ENCODE measurements around the gene KCNF1.

The KCNF1 gene

DNA sequence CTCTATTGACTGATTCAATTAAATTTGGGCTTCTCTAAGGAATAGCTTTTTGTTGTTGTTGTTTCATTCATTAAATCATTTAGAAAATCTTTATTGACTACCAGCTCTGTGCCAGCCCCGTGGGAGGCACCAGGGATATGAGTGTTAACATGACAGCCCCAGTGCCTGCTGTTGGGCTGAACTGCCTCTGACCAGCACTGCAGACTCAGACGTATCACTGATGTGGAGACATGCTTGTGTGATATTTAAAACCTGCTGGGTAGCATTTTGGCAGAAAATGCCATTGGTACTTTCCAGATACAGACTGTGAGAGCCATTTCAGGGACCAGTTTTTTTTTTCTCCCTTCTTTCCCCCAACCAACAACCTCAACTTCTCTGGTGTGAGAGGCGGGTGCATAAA, 38.6 kb upstream of the KCNF1 start:
- H3K36me3 ChIP-seq (ENCODE audit: control insufficient read depth, insufficient read depth, low read length), result no peaks in the 10 kb centered on the region
- no peak overlapping the region for H3K9ac ChIP-seq (ENCODE audit: low read depth, low read length)
- no peaks in the 10 kb centered on the region for H3K4me1 ChIP-seq (ENCODE audit: control insufficient read depth, insufficient read depth, low read length)
- peaks cover 7% of the 10 kb centered on the region; the same call in 1 of the 2 replicates for H3K9me3 ChIP-seq (ENCODE audit: control insufficient read depth, insufficient read depth, low read length)
- H3K4me3 ChIP-seq (ENCODE audit: low read depth, low read length), result no peak overlapping the region
- no peak overlapping the region for H3K27ac ChIP-seq (ENCODE audit: low read depth, low read length)
- no peaks in the 10 kb centered on the region for H3K27me3 ChIP-seq (ENCODE audit: control insufficient read depth, insufficient read depth, low read length)

DNA sequence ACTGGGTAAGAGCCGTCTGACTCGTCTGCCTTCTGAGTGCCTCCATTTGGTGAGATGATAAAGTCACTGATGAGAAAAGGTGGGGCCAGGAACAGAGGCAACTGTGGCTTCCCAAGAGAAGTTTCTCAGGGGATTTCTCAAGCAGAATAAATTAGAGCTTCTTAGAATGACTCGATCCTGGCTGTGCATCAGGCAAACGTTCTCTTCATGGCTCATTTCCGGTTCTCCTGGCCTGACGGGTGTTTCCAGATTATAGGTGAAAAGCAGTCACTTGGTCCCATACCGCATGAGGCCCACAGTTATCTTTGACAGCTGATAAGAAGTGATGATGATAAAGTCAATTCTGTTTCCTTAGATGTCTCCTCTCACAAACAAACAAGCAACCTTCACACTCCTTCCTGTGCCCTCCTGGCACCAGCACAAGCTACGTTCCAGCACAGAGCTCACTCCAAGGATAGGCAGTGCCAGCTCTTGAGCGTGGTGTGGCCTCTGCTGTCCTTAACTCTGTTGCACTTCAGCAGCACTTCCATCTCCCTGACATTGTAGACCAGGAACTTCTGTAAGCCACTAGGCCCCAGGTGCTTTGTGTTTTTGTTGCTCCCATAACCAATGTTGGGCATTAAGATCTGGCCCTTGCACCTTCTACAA, 37.8 kb upstream of the KCNF1 start:
- no peaks in the 10 kb centered on the region for H3K4me1 ChIP-seq (ENCODE audit: control insufficient read depth, insufficient read depth, low read length)
- no peaks in the 10 kb centered on the region for H3K36me3 ChIP-seq (ENCODE audit: control insufficient read depth, insufficient read depth, low read length)
- H3K9me3 ChIP-seq (ENCODE audit: control insufficient read depth, insufficient read depth, low read length), result peaks cover 7% of the 10 kb centered on the region; the same call in 1 of the 2 replicates
- H3K4me3 ChIP-seq (ENCODE audit: low read depth, low read length), result no peak overlapping the region
- no peak overlapping the region for H3K9ac ChIP-seq (ENCODE audit: low read depth, low read length)
- H3K27me3 ChIP-seq (ENCODE audit: control insufficient read depth, insufficient read depth, low read length), result no peaks in the 10 kb centered on the region
- H3K27ac ChIP-seq (ENCODE audit: low read depth, low read length), result no peak overlapping the region

DNA sequence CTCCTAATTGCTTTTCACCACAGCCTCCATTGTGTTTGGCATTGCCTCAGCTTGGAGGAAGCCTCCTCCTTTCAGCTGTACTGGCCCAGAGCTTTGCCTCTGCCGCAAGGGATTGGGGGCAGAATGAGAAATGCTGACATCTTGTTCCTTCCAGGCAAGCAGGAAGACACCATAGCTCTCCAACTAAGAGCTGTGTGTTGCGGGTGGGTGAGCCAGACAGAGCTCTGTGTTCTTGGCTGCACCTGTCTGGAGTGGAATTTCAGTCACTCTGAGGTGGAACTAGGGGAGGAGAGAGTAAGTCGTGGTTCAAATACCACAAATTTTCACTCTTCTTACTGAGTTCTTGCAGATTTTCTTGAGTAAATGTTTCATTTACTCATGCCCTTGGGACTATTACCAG, 36.6 kb upstream of the KCNF1 start:
- H3K4me1 ChIP-seq (ENCODE audit: control insufficient read depth, insufficient read depth, low read length), result no peaks in the 10 kb centered on the region
- no peak overlapping the region for H3K27ac ChIP-seq (ENCODE audit: low read depth, low read length)
- H3K4me3 ChIP-seq (ENCODE audit: low read depth, low read length), result no peak overlapping the region

DNA sequence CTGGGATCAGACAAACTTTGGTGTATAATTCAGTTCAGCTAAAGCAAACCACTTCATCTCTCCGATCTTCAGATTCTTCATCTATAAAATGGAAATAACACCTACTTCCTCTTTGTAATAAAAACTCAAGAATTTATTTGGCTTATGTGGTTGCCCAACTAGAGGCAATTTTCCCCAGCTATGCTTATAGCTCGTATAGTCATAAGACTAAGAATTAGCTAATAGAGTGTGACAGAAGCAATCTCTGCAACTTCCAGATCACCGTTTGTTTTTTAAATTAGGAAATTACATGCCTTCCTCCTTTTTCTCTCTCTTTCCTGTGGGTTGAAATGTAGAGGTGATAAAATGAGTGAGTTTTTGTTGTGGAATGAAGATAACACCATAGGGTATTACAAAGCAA, 35.3 kb upstream of the KCNF1 start:
- Histone ChIP-seq H3K4me3 (ENCODE audit: low read depth, low read length) (no peak overlapping the region), H3K4me1 (ENCODE audit: control insufficient read depth, insufficient read depth, low read length) (no peaks in the 10 kb centered on the region), H3K36me3 (ENCODE audit: control insufficient read depth, insufficient read depth, low read length) (no peaks in the 10 kb centered on the region), H3K27ac (ENCODE audit: low read depth, low read length) (no peak overlapping the region), H3K27me3 (ENCODE audit: control insufficient read depth, insufficient read depth, low read length) (no peaks in the 10 kb centered on the region), H3K9ac (ENCODE audit: low read depth, low read length) (no peak overlapping the region), H3K9me3 (ENCODE audit: control insufficient read depth, insufficient read depth, low read length) (peaks cover 7% of the 10 kb centered on the region; the same call in 1 of the 2 replicates)

More for the DNA sequence above, 36.6 kb upstream of the KCNF1 start:
- no peak overlapping the region for H3K9ac ChIP-seq (ENCODE audit: low read depth, low read length)
- peaks cover 7% of the 10 kb centered on the region; the same call in 1 of the 2 replicates for H3K9me3 ChIP-seq (ENCODE audit: control insufficient read depth, insufficient read depth, low read length)
- no peaks in the 10 kb centered on the region for H3K36me3 ChIP-seq (ENCODE audit: control insufficient read depth, insufficient read depth, low read length)
- no peaks in the 10 kb centered on the region for H3K27me3 ChIP-seq (ENCODE audit: control insufficient read depth, insufficient read depth, low read length)

DNA sequence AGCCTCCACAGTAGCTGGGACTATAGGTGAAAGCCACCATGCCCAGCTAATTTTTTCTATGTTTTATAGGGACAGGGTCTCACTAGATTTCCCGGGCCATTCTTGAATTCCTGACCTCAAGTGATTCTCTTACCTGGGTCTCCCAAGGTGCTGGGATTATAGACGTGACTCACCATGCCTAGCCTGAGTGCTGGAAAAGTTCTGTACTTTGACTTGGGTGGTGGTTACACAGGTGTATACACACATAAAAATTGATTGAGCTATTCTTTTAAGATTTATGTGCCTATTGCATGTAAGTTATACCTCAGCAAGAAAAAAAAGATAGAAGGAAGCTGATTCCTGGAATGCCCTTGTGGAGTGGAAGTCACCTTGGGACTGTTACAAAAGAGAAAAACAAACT, 34.8 kb upstream of the KCNF1 start:
- Histone ChIP-seq H3K36me3 (ENCODE audit: control insufficient read depth, insufficient read depth, low read length) (no peaks in the 10 kb centered on the region), H3K27me3 (ENCODE audit: control insufficient read depth, insufficient read depth, low read length) (no peaks in the 10 kb centered on the region), H3K4me3 (ENCODE audit: low read depth, low read length) (no peak overlapping the region), H3K9ac (ENCODE audit: low read depth, low read length) (no peak overlapping the region), H3K4me1 (ENCODE audit: control insufficient read depth, insufficient read depth, low read length) (no peaks in the 10 kb centered on the region), H3K9me3 (ENCODE audit: control insufficient read depth, insufficient read depth, low read length) (peaks cover 4% of the 10 kb centered on the region; the same call in 1 of the 2 replicates), H3K27ac (ENCODE audit: low read depth, low read length) (no peak overlapping the region)

DNA sequence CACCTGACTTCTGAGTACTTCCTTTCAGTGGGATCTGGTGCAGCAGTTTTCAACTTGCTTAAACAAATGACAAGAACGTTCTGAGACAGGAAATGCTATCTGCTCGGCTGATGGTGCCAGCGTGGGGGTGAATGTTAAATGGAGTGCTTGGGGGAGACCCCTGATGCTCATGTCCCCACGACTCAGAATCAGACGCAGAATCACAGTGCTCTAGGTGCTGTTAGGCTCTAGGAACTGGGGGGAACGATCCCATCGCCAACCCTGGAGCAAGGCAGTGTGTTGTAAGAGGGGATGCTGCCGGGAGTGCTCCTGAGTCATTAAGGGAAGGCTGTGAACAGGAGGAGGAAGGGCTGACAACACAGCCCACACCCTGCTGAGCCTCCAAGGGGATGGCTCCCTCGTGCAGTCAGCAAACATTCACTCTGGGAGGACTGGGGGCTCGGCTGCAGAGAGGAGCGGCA, 34.1 kb upstream of the KCNF1 start:
- H3K9me3 ChIP-seq (ENCODE audit: control insufficient read depth, insufficient read depth, low read length), result no peaks in the 10 kb centered on the region
- no peaks in the 10 kb centered on the region for H3K36me3 ChIP-seq (ENCODE audit: control insufficient read depth, insufficient read depth, low read length)
- no peak overlapping the region for H3K9ac ChIP-seq (ENCODE audit: low read depth, low read length)
- H3K27ac ChIP-seq (ENCODE audit: low read depth, low read length), result no peak overlapping the region
- no peaks in the 10 kb centered on the region for H3K27me3 ChIP-seq (ENCODE audit: control insufficient read depth, insufficient read depth, low read length)
- no peak overlapping the region for H3K4me3 ChIP-seq (ENCODE audit: low read depth, low read length)
- no peaks in the 10 kb centered on the region for H3K4me1 ChIP-seq (ENCODE audit: control insufficient read depth, insufficient read depth, low read length)

DNA sequence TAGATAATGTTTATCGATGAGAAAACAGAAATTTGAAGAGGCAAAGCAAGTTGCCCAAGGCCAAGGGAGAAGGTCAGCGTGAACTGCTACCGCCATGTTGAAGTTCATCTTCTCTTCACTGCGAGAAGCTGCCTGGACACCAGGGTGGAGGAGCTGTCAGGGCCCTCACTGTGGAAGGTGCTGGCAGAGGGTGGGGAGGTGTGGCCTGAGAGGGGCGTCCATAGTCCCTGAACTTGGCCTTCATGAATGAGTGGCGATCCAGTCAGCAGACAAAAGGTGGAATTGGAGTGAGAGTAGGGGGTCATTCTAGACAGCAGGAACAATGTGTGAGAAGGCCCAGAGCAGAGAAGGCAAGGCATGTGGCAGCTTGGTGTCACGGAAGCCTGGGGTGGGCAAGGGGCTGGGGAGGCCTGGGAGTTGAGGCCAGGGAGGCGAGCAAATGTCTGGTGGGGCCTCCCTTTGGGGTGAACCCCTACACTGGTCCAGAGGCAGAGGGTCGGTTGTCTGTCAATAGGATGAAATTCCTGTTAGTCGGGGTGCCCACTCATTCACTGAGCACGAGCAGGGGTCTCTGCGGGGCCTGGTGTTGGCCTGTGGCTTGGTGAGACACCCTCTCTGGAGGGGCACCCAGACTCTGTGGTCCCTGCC, 33.3 kb upstream of the KCNF1 start:
- Histone ChIP-seq H3K36me3 (ENCODE audit: control insufficient read depth, insufficient read depth, low read length) (no peaks in the 10 kb centered on the region), H3K27me3 (ENCODE audit: control insufficient read depth, insufficient read depth, low read length) (no peaks in the 10 kb centered on the region), H3K9ac (ENCODE audit: low read depth, low read length) (no peak overlapping the region), H3K9me3 (ENCODE audit: control insufficient read depth, insufficient read depth, low read length) (no peaks in the 10 kb centered on the region), H3K27ac (ENCODE audit: low read depth, low read length) (no peak overlapping the region), H3K4me3 (ENCODE audit: low read depth, low read length) (no peak overlapping the region), H3K4me1 (ENCODE audit: control insufficient read depth, insufficient read depth, low read length) (peaks cover 3% of the 10 kb centered on the region; the same call in 1 of the 2 replicates)

DNA sequence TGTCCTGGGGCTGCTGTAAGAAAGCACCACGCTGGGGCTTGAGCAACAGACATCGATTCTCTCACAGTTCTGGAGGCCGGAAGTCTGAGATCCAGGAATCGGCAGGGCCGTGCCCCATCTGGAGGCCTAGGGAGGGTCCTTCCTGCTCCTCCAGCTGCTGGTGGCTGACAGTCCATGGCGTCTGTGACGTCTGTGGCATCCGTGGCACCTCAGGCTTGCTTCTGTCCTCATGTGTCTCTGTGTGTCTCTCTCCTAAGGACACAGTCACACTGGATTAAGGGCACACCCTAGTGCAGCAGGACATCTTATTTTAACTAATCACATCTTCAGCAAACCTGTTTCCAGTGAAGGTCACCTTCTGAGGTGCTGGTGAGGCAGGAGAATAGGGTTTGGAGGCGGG, 32.6 kb upstream of the KCNF1 start:
- Histone ChIP-seq H3K27me3 (ENCODE audit: control insufficient read depth, insufficient read depth, low read length) (no peaks in the 10 kb centered on the region), H3K4me3 (ENCODE audit: low read depth, low read length) (no peak overlapping the region), H3K9me3 (ENCODE audit: control insufficient read depth, insufficient read depth, low read length) (no peaks in the 10 kb centered on the region), H3K36me3 (ENCODE audit: control insufficient read depth, insufficient read depth, low read length) (no peaks in the 10 kb centered on the region), H3K27ac (ENCODE audit: low read depth, low read length) (no peak overlapping the region), H3K4me1 (ENCODE audit: control insufficient read depth, insufficient read depth, low read length) (peaks cover 11% of the 10 kb centered on the region), H3K9ac (ENCODE audit: low read depth, low read length) (no peak overlapping the region)

DNA sequence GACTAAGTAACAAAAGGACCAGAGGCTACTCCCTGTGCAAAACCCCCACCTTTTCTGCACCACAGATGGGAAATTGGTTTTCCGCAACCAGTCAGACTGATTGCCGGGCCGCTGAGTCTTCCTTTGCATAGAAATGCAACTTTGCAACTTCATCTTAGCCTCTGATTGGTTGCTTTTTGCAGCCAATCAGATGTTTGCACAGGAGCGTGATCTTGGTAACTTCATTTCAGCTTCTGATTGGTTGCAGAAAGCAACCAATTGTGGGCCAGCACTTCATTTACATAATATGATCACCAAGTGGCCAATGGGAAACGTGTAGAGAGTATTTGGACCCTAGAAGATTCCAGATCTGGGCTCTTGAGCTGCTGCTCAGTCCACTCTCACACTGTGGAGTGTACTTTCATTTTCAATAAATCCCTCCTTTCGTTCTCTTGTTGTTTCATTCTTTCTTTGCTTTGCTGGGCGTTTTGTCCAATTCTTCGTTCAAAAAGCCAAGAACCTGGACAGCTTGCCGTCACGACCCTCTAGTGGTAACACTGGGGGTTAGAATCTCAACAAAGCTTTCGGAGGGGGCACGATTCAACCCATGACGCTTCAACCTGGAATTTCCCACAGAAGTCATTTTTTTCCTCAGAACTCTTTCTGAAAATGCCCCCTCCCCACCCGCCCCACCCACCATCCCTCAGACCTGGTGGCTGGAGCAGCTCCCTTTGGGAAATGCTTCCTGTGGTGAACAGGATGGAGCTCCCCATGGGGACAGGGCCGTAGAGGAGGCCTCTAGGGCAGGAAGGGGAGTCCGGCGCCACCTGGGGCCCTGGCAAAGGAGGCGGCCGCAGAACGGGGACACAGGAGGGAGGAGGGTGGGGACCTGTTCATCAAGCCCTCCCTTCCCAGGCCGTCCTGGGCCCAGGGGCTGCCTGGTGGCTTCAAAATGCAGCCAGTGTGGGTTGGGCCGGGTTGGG, 31.8 kb upstream of the KCNF1 start:
- Histone ChIP-seq H3K27ac (ENCODE audit: low read depth, low read length) (no peak overlapping the region), H3K36me3 (ENCODE audit: control insufficient read depth, insufficient read depth, low read length) (no peaks in the 10 kb centered on the region), H3K4me1 (ENCODE audit: control insufficient read depth, insufficient read depth, low read length) (peaks cover 18% of the 10 kb centered on the region), H3K9me3 (ENCODE audit: control insufficient read depth, insufficient read depth, low read length) (no peaks in the 10 kb centered on the region), H3K4me3 (ENCODE audit: low read depth, low read length) (no peak overlapping the region), H3K9ac (ENCODE audit: low read depth, low read length) (no peak overlapping the region), H3K27me3 (ENCODE audit: control insufficient read depth, insufficient read depth, low read length) (no peaks in the 10 kb centered on the region)

DNA sequence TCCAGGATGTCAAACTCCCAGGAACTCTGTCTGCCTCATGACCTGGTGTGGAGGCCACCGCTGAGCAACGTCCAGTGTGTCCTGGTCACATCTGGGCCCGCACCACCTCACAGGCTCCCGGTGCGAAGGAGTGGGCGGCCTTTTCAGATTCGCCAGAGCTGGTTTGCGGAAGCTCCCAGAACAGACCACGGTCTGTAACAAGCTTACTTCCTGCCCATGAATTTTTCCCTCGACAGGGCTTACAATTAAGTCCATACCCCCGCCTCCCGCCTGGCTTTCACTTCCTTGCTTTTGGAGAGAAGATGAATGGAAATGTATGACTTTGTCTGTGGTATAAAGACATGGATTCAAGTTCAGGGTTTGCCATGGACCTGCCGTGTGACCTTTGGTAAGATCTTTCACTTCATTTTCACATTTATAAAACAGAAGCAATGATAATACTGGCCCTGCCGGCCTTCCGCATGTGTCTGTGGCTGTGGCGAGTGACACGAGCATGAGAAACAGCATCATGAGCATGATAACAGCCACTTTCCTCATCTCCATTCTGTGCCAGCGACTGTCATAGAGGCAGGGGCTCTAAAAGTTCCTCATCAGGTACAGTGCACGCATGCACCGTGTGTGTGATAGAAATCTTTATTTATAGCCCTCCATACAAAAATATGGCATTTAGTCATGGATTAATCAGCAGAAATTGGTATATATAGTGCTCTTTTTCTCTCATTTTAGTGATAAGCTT, 31.0 kb upstream of the KCNF1 start:
- no peak overlapping the region for H3K9ac ChIP-seq (ENCODE audit: low read depth, low read length)

More for the DNA sequence above, 31.0 kb upstream of the KCNF1 start:
- Histone ChIP-seq H3K4me3 (ENCODE audit: low read depth, low read length) (no peak overlapping the region), H3K36me3 (ENCODE audit: control insufficient read depth, insufficient read depth, low read length) (no peaks in the 10 kb centered on the region), H3K4me1 (ENCODE audit: control insufficient read depth, insufficient read depth, low read length) (peaks cover 18% of the 10 kb centered on the region), H3K27ac (ENCODE audit: low read depth, low read length) (no peak overlapping the region), H3K9me3 (ENCODE audit: control insufficient read depth, insufficient read depth, low read length) (no peaks in the 10 kb centered on the region), H3K27me3 (ENCODE audit: control insufficient read depth, insufficient read depth, low read length) (no peaks in the 10 kb centered on the region)

All from HUES48 (cell line).